H1 (cell line): ENCODE results near the gene SRSF7. TPM values are rescaled to one million over a fixed set of nuclear protein-coding genes. Genes with fewer than 3 reads are reported as not detected.

Experiments used
- CREB1 ChIP-seq: IDR thresholded peaks from 2 replicates; pipeline ENCODE4 v1.6.1; 2012; ENCODE audit warnings: inconsistent platforms
- EZH2 ChIP-seq: fragments of 200-600 bp; sonication (generic); IDR thresholded peaks from 2 replicates; pipeline ENCODE4 v1.7.1; 2012; ENCODE audit warnings: low read depth, mild to moderate bottlenecking, moderate library complexity, low read length, inconsistent platforms; ENCODE audit not compliant: severe bottlenecking
- MAFK ChIP-seq: IDR thresholded peaks from 2 replicates; pipeline ENCODE4 v1.6.1; 2012; ENCODE audit warnings: low read depth, mild to moderate bottlenecking, improper control_type of control experiment, low read length
- POLR2AphosphoS5 ChIP-seq: IDR thresholded peaks from 2 replicates; pipeline ENCODE4 v1.6.1; 2011; ENCODE audit warnings: low read depth, low read length
- SUZ12 ChIP-seq: fragments of 200-600 bp; sonication (generic); IDR thresholded peaks from 2 replicates; pipeline ENCODE4 v1.6.1; 2012; ENCODE audit warnings: mild to moderate bottlenecking, inconsistent platforms, low read length, moderate library complexity, mixed read lengths
- TEAD4 ChIP-seq: IDR thresholded peaks from 2 replicates; pipeline ENCODE4 v1.6.1; 2012; ENCODE audit warnings: low read depth, low read length, inconsistent platforms, mixed read lengths
- polyA plus RNA-seq, 7 experiments: library from polyadenylated mRNA; depleted of rRNA in 3 of 7; stranded (reverse) in 5 of 7; unstranded in 2 of 7; fragments of >200 nt in 5 of 7; fragments of 200-250 nt in 2 of 7; gene quantifications; 1 replicate in 5 of 7; 2 replicates in 1 of 7; 4 replicates in 1 of 7; pipeline versions ENCODE4 v1.2.1 to v1.2.3, GENCODE V29; 2011 to 2013; ENCODE audit warnings: missing spikeins in 2 of 7, mixed read lengths in 2 of 7
- total RNA-seq: library from RNA; stranded (reverse); fragmentation: NEBNext Ultra II Directional; extraction: Animal tissue kit (Norgen Biotek cat#: 25700); gene quantifications from 2 replicates; pipeline ENCODE4 v1.2.1, GENCODE V29; 2021

The SRSF7 gene
- total and polyA plus RNA-seq, 2 of the 8 experiments (the other 6 are each of a cell fraction or from before 2014, with no cell fraction given), result 370 to 415 TPM

DNA sequence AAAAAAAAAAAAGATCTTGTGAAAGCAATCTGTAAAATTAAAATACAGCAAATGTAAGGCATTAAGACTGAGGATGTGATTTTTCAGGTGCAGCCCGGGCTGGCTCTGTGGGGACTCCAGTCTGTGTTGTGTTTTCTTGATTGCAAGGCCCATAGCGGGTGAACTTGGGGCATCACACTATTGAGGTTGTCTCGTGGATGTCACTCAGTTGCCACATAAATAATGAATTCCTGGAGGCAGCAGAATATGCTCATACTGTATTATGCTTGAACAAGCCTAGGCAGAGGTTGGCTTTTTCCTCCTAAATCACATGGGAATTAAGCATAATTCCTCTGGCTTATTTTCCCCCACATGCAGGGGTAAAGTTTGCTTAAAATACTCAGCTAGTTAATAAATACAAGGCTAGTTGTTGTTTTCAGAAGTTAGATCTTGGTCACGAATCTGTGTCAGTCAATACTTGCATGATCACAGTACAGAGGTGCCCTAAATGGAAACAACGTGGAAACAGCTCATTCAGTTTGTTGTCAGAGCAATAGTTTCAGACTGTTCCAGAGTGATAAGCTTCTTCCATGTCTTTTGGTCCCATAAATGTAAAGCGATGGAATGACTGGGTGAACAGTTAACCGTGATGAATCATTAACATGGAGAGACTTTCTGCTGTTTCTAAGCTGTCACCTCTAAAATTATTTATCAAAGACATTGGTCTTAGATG is 43.2 kb upstream of the SRSF7 start (continued):
- TF ChIP-seq EZH2 (no peak), CREB1 (no peak), SUZ12 (no peak), MAFK (no peak), POLR2AphosphoS5 (no peak), TEAD4 (no peak)
